Measurements from ENCODE around the gene RAD51AP2.

GRCh38 chr2:17543131-17543660 is 25.0 kb upstream of the RAD51AP2 start:
- TF ChIP-seq POLR2A (IDR thresholded peaks at IDR 0.05; ENCODE audit: insufficient read depth in 1 of 2, low read depth in 2 of 2, low read length in 2 of 2) (no peak), BCL6 (CRISPR knock-in tag; IDR thresholded peaks at IDR 0.05) (no peak), ZNF367 (CRISPR knock-in tag; IDR thresholded peaks at IDR 0.05; ENCODE audit: borderline replicate concordance) (no peak)

Data from HepG2 (cell line).